ENCODE measurements around the gene SLC12A9. TPM values are rescaled to one million over a fixed set of nuclear protein-coding genes. Genes with fewer than 3 reads are reported as not detected.
"Not testable (repeated sequence)": the region's sequence is repeated elsewhere in the genome, so short reads cannot be mapped to it uniquely, and the experiment has no call there.

The SLC12A9 gene
- polyA plus RNA-seq (2013, experiment 1 of 2; ENCODE audit: insufficient read length) = 20.1 TPM
- 20.1 TPM for polyA plus RNA-seq (2013, experiment 2 of 2; ENCODE audit: insufficient read length)

GRCh38 chr7:100852048-100852872 lies at the start of gene SLC12A9:
Gene SLC12A9 (plus strand): TSS chr7:100852713. CDS start chr7:100854198, 1,485 bp downstream.
- DNase-seq = peak; percentile 92

DNA sequence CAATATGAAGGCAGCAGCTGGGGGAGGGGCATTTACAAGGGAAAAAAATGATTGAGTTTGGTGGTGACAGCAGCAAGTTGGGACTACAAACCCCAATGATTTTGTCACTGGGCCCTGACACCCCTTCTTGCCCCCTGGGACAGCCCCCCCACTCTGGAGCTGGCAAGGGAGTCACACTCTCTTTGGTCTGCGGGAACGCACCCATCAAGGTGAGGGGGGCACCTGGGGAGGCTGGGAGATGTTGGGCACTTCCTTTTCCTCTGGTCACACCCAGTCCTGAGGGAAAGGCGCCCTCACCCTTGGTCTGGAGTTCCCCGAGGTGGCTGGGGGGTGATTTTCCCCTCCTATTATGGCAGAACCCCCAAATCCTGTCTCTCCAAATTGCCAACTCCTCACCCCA lies 49.6 kb upstream of the SLC12A9 start:
- no peak for DNase-seq

DNA sequence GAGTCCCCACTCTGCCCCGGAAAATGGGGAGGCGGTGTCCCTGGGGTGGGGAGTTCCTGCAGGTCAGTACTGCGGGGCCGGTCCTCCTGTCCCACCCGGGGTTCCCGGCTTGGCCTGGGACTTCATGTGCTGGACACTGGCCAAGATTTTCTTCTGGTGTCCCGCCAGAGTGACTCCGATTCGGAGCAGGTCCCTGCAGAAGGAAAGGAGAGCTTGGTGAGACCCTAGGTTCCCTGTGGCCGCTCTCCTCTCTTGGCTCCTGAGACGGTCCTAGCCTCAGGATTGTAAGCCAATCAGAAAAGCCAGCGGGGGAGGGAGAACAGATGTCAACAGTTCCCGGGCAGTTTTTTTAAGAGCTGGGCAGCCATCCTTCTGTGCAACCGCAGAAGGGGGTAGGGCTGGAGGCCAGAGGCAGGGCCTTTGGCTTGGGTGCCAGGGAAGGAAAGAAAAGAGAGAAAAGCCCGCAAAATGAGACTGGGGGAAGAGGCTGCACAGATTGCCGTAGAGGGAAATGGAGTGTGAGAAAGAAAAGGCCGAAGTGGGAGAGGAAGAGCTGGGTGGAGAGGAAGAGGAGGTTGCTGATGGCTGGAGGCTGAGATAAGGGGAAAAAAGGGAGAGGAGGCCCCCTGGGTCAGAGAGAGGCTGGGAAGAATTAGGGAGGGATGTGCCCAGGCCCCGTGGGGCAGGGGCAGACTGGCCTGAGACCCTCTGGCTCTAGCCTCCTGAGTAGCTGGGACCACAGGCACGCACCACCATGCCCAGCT lies 48.9 kb upstream of the SLC12A9 start:
- peak; percentile 87 for DNase-seq

- no peak for DNase-seq
Observed at GRCh38 chr7:100804681-100805431, 47.7 kb upstream of the SLC12A9 start.

DNA sequence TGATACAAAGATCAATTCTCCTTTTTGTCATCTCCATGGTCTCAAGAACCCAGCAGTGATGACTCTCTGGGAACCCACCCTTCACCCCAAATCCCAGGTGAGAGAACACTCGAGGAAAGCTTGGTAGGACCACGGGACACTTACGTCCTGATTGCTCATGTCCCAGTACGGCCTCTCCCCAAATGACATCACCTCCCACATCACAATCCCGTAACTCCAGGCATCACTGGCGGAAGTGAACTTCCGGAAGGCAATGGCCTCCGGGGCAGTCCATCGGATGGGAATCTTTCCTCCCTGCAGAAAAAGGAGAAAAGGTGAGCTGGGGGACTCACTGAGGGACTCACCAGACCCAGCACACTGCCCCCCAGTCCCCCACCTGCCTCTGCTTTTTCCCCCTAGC lies 46.2 kb upstream of the SLC12A9 start:
- DNase-seq = no peak

DNA sequence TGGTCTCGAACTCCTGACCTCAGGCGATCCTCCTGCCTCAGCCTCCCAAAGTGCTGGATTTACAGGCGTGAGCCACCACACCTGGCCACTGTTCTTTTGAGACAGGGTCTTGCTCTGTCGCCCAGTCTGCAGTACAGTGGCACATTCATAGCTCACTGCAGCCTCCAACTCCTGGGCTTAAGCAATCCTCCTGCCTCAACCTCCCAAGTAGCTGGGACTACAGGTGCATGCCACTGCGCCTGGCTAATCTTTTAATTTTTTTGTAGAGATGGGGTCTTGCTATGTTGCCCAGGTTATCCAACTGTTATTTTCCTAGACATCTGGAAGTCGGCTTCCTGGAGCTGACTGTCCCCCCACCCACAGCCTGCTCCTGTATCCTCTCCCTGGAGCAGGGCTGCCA lies 45.6 kb upstream of the SLC12A9 start:
- not testable (repeated sequence) for DNase-seq

GRCh38 chr7:100808354-100808875 lies 44.1 kb upstream of the SLC12A9 start:
- DNase-seq = no peak

- DNase-seq = no peak
Observed at GRCh38 chr7:100811480-100811879, 41.0 kb upstream of the SLC12A9 start.

- DNase-seq = no peak
Observed at GRCh38 chr7:100812729-100813128, 39.8 kb upstream of the SLC12A9 start.

DNA sequence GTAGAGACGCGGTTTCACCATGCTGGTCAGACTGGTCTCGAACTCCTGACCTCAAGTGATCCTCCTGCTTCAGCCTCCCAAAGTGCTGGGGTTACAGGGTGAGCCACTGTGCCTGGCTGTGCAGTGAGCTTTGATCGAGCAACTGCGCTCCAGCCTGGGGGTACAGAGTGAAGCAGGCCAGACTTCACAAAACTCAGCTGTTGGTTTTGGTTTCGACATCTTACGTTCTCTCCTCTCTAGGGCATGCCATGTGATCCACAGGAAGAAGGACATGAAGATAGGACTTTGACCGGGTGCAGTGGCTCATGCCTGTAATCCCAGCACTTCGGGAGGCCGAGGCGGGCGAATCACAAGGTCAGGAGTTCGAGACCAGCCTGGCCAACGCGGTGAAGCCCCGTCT lies 36.0 kb upstream of the SLC12A9 start:
- not testable (repeated sequence) for DNase-seq

DNA sequence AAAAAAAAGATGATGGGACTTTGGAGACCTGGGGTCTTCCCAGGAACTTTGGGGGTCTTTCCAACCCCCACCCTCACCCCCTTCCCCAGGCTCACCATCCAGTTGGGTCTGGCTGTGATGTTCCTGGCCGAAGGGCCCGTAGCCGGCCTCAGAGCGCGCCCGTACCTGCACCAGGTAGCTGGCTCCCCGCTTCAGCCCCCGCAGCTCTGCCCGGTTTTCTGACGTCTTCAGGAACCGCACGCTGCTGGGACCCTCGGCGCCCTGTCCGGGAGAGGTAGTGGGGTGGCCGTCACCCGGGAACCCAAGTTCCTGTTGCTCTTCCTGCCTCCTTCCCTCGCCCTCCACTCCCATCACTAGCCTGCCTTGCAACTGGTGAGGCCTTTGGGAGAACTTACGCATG lies 35.4 kb upstream of the SLC12A9 start:
- no peak for DNase-seq

GRCh38 chr7:100818366-100818765 lies 34.1 kb upstream of the SLC12A9 start:
- no peak for DNase-seq

GRCh38 chr7:100818825-100819224 lies 33.7 kb upstream of the SLC12A9 start:
- no peak for DNase-seq

DNA sequence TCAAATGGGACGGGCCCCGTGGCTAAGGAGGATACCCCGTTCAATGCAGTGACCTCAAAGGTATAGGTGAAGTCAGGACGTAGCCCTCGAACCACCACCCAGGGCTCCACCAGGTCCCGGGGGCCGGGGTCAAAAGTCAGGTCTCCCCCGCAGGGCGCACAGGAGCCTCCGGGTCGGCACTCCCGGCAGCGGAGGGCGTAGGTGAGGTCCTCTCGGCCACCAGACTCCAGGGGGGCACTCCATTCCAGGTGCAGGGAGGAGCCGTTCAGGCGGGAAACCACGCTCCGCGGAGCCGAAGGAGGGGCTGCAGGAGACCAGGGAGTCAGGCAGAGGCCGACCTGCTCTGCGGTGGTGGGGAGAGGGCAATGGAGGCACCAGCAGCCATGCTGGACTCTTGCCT lies 32.9 kb upstream of the SLC12A9 start:
- DNase-seq = no peak

DNA sequence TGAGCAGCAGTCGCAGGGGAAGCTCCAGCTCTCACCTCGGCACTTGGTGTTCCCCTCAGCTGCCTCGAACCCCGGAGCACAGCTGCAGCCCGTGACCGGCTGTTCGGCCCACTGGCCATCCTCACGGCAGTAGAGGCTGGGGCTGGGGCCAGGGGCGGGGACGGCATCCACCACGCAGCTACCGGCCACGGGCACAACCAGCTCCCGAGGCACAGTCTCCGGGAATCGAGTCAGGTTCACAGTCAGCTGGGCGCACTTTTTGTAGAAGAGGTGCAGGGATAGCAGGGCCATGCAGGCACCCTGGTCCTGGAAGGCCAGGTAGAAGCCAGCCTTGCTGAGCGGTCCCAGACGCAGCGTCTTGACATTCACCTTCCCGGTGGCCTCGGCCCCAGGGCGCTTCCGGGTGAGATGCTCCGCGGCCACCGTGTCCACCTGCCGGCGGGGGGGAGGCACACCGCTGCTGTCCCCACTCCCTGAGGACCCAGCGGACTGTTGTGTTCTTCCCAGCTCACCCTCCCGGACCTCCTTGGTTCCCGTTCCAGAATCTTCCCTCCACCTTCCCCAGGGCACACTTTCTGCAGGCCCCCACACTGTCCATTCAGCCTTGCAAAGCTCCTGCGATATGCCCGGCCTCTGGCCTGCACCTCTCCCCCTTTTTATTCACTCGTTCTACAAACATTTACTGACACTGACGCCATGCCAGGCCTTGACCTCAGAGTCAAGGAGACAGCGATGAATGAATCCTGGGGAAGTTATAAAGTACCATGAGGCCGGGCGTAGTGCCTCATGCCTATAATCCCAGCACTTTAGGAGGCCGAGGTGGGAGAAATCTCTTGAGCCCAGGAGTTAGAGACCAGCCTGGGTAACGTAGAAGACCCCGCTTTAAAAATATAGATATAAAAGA lies 30.0 kb upstream of the SLC12A9 start:
- DNase-seq = no peak

DNA sequence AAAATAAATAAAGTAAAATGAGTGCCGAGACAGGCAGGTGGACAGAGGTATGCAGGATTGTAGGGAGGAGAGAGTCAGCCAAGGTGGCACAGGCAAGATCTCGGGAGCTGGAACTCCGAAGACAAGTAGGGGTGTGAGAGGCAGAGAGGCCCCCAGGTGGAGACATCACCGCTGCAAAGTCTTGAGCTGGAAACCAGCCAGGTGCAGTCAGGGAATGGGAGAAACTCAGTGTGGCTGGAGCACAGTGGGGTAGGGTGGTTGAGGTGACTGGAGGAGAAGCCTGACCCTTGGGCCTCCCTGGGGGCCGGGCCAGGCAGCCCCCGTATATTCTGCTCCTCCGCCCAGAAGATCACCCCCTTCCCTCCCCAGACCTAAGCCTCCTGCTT lies 29.4 kb upstream of the SLC12A9 start:
- DNase-seq = no peak

DNA sequence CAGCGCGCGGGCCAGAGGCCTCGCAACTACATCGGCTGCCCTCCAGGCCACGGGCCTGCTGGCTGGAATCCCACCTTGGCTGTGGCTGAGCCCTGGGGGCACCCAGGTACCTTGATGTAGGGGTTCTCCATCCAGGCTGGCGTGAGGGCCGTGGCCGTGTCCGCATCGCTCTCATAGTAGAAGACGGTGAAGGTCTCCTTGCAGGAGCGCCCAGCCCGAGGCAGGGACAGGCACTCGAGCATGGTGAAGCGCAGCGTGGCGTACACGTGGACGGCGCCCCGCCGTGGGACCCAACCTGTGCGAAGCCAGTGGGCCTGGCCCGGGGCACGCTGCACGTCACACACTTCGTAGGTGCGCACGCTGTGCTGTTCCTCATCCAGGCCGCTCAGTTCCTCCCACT lies 29.0 kb upstream of the SLC12A9 start:
- DNase-seq = no peak

GRCh38 chr7:100824499-100825214 lies 27.9 kb upstream of the SLC12A9 start:
- DNase-seq = no peak

DNA sequence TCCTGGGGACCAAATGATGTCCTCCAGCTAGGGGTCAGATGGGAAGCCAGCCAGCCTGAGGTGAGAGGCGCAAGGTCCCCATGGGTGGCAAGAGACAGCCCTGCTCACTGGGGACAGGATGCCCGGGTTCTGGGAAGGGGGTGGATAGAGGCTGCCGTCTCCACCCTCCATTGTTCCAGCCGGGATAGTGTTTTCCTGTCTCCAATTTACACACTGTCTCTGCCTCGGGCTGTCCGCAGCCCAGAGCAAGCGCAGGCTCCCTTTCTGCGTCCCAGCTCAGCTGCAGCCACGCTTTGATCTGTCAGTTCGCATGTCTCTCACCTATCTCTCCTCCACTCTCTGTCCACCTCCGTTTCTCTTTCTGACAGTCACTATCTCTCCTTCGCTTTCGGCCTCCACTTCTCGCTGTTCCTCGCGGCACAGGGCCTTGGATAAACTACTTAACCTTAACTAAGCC lies 27.3 kb upstream of the SLC12A9 start:
- DNase-seq = no peak

DNA sequence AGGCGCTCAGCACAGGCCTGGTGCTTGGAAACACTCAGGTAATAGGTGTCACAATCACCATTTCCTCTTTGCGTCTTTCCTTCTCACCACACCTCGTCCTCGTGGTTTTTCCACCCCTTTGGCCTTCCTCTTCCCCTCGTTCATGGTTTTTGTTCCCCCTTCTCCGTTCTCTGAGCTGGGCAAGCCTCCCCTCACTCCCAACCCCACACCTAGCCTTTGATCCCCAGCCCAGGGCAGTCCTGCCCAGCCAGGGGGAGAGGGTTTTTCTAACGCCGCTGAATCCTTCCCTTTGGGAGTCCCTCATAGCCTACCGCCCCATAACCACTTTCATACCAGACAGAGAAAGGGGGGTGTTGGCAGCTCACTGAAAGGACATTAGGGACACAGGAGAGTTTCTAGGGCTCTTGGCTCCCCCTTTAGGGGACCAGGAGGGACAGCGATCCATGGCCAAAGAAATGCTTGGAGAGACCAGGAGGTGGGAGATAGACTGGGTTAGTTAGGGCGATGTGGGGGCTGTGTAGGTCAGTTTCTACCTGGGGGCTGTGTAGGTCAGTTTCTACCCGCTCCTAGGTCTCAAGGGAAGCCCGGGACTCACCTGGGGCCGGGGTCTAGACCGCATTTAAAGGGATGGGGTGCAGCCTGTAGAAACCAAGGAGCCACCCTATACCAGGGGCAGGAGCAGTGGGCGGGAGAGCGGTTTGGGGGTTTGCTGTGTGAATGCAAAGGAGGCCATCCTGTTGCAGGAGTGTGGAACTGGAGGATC lies 26.6 kb upstream of the SLC12A9 start:
- peak; percentile 69 for DNase-seq

Data from fibroblast of skin of scalp (primary cell).